IMR-90 (cell line): Measurements from ENCODE around the gene RILPL2. TPM values are rescaled to one million over a fixed set of nuclear protein-coding genes. Genes with fewer than 3 reads are reported as not detected.

Source experiments
- ATAC-seq: fragments of 200-7000 bp; cut with Tn5 transposase; 2 replicates; pipeline ENCODE4 v1.9.1; 2020; ENCODE audit warnings: low read depth, mild to moderate bottlenecking, moderate library complexity
- BruUV-seq: library from RNA; stranded (reverse); fragments of 400-500 nt; replicated peaks from 2 replicates; lab custom pipeline; 2021; lab: Mats Ljungman, UMichigan
- CTCF ChIA-PET: fragments of 300-600 bp; formaldehyde crosslinking; extraction: SDS; loops from one replicate; lab custom pipeline; 2021; ENCODE audit warnings: antibody characterized with exemption; lab: Yijun Ruan, JAX
- POLR2A ChIA-PET: fragments of 300-600 bp; sonication (Branson Sonifier 250); formaldehyde crosslinking; loops from one replicate; lab custom pipeline; 2022; ENCODE audit warnings: antibody characterized with exemption; ENCODE audit not compliant: unreplicated experiment; lab: Charles Lee
- DNase-seq: peaks from one replicate; pipeline ENCODE4 v3.0.0; 2013
- H2AFZ ChIP-seq: replicated peaks from 2 replicates; pipeline ENCODE3; 2013; ENCODE audit warnings: low read length, mild to moderate bottlenecking; ENCODE audit not compliant: poor library complexity
- H2AK5ac ChIP-seq: 2 replicates; pipeline ENCODE4 v1.6.1; 2013; ENCODE audit warnings: low read depth, low read length, inconsistent platforms
- H2AK9ac ChIP-seq: replicated peaks from 2 replicates; pipeline ENCODE3; 2013; ENCODE audit warnings: mild to moderate bottlenecking, low read depth, low read length, moderate library complexity; ENCODE audit not compliant: poor library complexity
- H2BK120ac ChIP-seq: 2 replicates; pipeline ENCODE4 v1.6.1; 2013; ENCODE audit warnings: low read depth, low read length, inconsistent platforms
- H2BK15ac ChIP-seq: 3 replicates; pipeline ENCODE4 v1.6.1; 2013; ENCODE audit warnings: low read depth, low read length, inconsistent platforms
- H2BK20ac ChIP-seq: 2 replicates; pipeline ENCODE4 v1.6.1; 2013; ENCODE audit warnings: low read depth, mild to moderate bottlenecking, inconsistent platforms, low read length, moderate library complexity
- H2BK5ac ChIP-seq: 2 replicates; pipeline ENCODE4 v1.6.1; 2013; ENCODE audit warnings: mild to moderate bottlenecking, low read depth, low read length, inconsistent platforms; ENCODE audit not compliant: poor library complexity, severe bottlenecking
- H3K14ac ChIP-seq: replicated peaks from 2 replicates; pipeline ENCODE4 v1.6.1; 2013; ENCODE audit warnings: low read depth, low read length, inconsistent platforms
- H3K18ac ChIP-seq: 2 replicates; pipeline ENCODE4 v1.6.1; 2013; ENCODE audit warnings: low read depth, low read length, control low read depth
- H3K23ac ChIP-seq: 2 replicates; pipeline ENCODE4 v1.6.1; 2013; ENCODE audit warnings: low read depth, low read length, inconsistent platforms
- H3K27ac ChIP-seq: 2 replicates; pipeline ENCODE4 v1.5.1; 2013; ENCODE audit warnings: mild to moderate bottlenecking, control low read depth, low read length; ENCODE audit not compliant: insufficient read depth
- H3K27me3 ChIP-seq: 2 replicates; pipeline ENCODE4 v1.6.1; 2013; ENCODE audit warnings: low read length; ENCODE audit not compliant: control insufficient read depth, insufficient read depth
- H3K36me3 ChIP-seq: 2 replicates; pipeline ENCODE4 v1.6.1; 2013; ENCODE audit warnings: low read length, mixed read lengths; ENCODE audit not compliant: control insufficient read depth, insufficient read depth
- H3K4ac ChIP-seq: 2 replicates; pipeline ENCODE4 v1.6.1; 2013; ENCODE audit warnings: low read depth, low read length, inconsistent platforms
- H3K4me1 ChIP-seq: 2 replicates; pipeline ENCODE4 v1.6.1; 2013; ENCODE audit warnings: low read length, mixed read lengths; ENCODE audit not compliant: control insufficient read depth, insufficient read depth
- H3K4me2 ChIP-seq: 2 replicates; pipeline ENCODE4 v1.6.1; 2013; ENCODE audit warnings: low read depth, mild to moderate bottlenecking, control low read depth, low read length, moderate library complexity
- H3K4me3 ChIP-seq: 2 replicates; pipeline ENCODE4 v1.5.1; 2013; ENCODE audit warnings: low read depth, mild to moderate bottlenecking, control low read depth, low read length, moderate library complexity; ENCODE audit not compliant: insufficient read depth
- H3K56ac ChIP-seq: 2 replicates; pipeline ENCODE4 v1.6.1; 2013; ENCODE audit warnings: low read length, inconsistent platforms; ENCODE audit not compliant: insufficient read depth; ENCODE audit errors: extremely low read depth
- H3K79me1 ChIP-seq, 2 experiments: 2 replicates each; pipeline ENCODE4 v1.6.1; 2013; ENCODE audit warnings: low read length in 2 of 2, inconsistent platforms in 1 of 2, low read depth in 1 of 2
- H3K9ac ChIP-seq: 2 replicates; pipeline ENCODE4 v1.6.1; 2013; ENCODE audit warnings: low read depth, low read length, control low read depth
- H3K9me1 ChIP-seq: 2 replicates; pipeline ENCODE4 v1.6.1; 2013; ENCODE audit warnings: low read length, inconsistent platforms; ENCODE audit not compliant: insufficient read depth
- H3K9me3 ChIP-seq: 2 replicates; pipeline ENCODE4 v1.6.1; 2013; ENCODE audit warnings: low read length; ENCODE audit not compliant: control insufficient read depth, insufficient read depth
- H4K20me1 ChIP-seq: 2 replicates; pipeline ENCODE4 v1.6.1; 2013; ENCODE audit warnings: low read length, inconsistent platforms; ENCODE audit not compliant: insufficient read depth
- H4K5ac ChIP-seq: 2 replicates; pipeline ENCODE4 v1.6.1; 2013; ENCODE audit warnings: mild to moderate bottlenecking, low read depth, low read length, control low read depth
- H4K8ac ChIP-seq, 2 experiments: 2 replicates each; pipeline ENCODE4 v1.6.1; 2013; ENCODE audit warnings: low read depth in 2 of 2, low read length in 2 of 2, control low read depth in 1 of 2, inconsistent platforms in 1 of 2
- H4K91ac ChIP-seq: 2 replicates; pipeline ENCODE4 v1.6.1; 2013; ENCODE audit warnings: low read depth, low read length, inconsistent platforms; ENCODE audit not compliant: insufficient read depth
- CEBPB ChIP-seq: IDR thresholded peaks from 2 replicates; pipeline ENCODE4 v1.6.1; 2012; ENCODE audit warnings: low read depth, low read length, improper control_type of control experiment
- CHD1 ChIP-seq: IDR thresholded peaks from 2 replicates; pipeline ENCODE4 v1.6.1; 2012; ENCODE audit warnings: low read depth, low read length, improper control_type of control experiment
- MAFK ChIP-seq: IDR thresholded peaks from 2 replicates; pipeline ENCODE4 v1.6.1; 2012; ENCODE audit warnings: low read depth, low read length, improper control_type of control experiment
- MAZ ChIP-seq: IDR thresholded peaks from 2 replicates; pipeline ENCODE4 v1.6.1; 2012; ENCODE audit warnings: low read depth, mild to moderate bottlenecking, low read length, improper control_type of control experiment, moderate library complexity, borderline replicate concordance
- MXI1 ChIP-seq: IDR thresholded peaks from 2 replicates; pipeline ENCODE4 v1.6.1; 2012; ENCODE audit warnings: low read depth, mild to moderate bottlenecking, low read length, moderate library complexity, borderline replicate concordance
- NFE2L2 ChIP-seq: fragments of 150-350 bp; IDR thresholded peaks from 2 replicates; pipeline ENCODE4 v1.6.1; 2016; ENCODE audit warnings: low read depth, mild to moderate bottlenecking, low read length
- POLR2A ChIP-seq: IDR thresholded peaks from 2 replicates; pipeline ENCODE4 v1.6.1; 2012; ENCODE audit warnings: mild to moderate bottlenecking, low read depth, low read length
- RFX5 ChIP-seq: IDR thresholded peaks from 2 replicates; pipeline ENCODE4 v1.8.0; 2012; ENCODE audit warnings: low read depth, mild to moderate bottlenecking, low read length, moderate library complexity
- SMC3 ChIP-seq: fragments of 150-350 bp; IDR thresholded peaks from 2 replicates; pipeline ENCODE4 v1.6.1; 2016; ENCODE audit warnings: low read depth, mild to moderate bottlenecking, antibody characterized with exemption, low read length, moderate library complexity
- WGBS, 2 experiments: methylation state at CpG; one replicate each; pipeline versions ENCODE4 v1.1.5 to v1.1.7; 2013; ENCODE audit warnings: missing lambda C conversion rate in 2 of 2; ENCODE audit not compliant: insufficient read length in 1 of 2; ENCODE audit errors: extremely low coverage in 2 of 2; 5-methylcytosine and 5-hydroxymethylcytosine counted together
- dilution Hi-C: fragments of 300-500 bp; cut with HindIII; formaldehyde crosslinking; loops from one replicate; pipeline ENCODE4 v1.14.3; 2018; ENCODE audit warnings: low sequenced_read_pairs; ENCODE audit not compliant: unreplicated experiment
- in situ Hi-C: fragments of 300-500 bp; cut with MboI; formaldehyde crosslinking; loops from 3 replicates; pipeline ENCODE4 v1.14.3; 2019; ENCODE audit warnings: low sequenced_read_pairs, inconsistent platforms, mixed read lengths
- intact Hi-C: fragments of 100-400 bp; cut with micrococcal nuclease; formaldehyde crosslinking; loops from 2 replicates; pipeline ENCODE4 v1.10.0; 2022
- polyA plus RNA-seq, 3 experiments: library from polyadenylated mRNA; depleted of rRNA; stranded (reverse); fragments of >200 nt; gene quantifications; 2 replicates each; pipeline ENCODE4 v1.2.3, GENCODE V29; 2012; ENCODE audit warnings: low replicate concordance in 1 of 3
- total RNA-seq: library from RNA; depleted of rRNA; stranded (reverse); fragments of >200 nt; gene quantifications from 2 replicates; pipeline ENCODE4 v1.2.3, GENCODE V29; 2012
- TF ChIP-seq, protein P1 (sequence below): fragments of 150-350 bp; IDR thresholded peaks from 2 replicates; pipeline ENCODE4 v1.6.1; 2017; ENCODE audit warnings: mild to moderate bottlenecking, antibody characterized with exemption, low read length, low read depth
- TF ChIP-seq, protein P2 (sequence below): fragments of 150-350 bp; IDR thresholded peaks from 2 replicates; pipeline ENCODE4 v1.6.1; 2016; ENCODE audit warnings: low read depth, mild to moderate bottlenecking, low read length, moderate library complexity, borderline replicate concordance

Gene RILPL2
- total and polyA plus RNA-seq, 2 of the 4 experiments (the other 2 are of a cell fraction): 1.8 to 2.2 TPM

DNA sequence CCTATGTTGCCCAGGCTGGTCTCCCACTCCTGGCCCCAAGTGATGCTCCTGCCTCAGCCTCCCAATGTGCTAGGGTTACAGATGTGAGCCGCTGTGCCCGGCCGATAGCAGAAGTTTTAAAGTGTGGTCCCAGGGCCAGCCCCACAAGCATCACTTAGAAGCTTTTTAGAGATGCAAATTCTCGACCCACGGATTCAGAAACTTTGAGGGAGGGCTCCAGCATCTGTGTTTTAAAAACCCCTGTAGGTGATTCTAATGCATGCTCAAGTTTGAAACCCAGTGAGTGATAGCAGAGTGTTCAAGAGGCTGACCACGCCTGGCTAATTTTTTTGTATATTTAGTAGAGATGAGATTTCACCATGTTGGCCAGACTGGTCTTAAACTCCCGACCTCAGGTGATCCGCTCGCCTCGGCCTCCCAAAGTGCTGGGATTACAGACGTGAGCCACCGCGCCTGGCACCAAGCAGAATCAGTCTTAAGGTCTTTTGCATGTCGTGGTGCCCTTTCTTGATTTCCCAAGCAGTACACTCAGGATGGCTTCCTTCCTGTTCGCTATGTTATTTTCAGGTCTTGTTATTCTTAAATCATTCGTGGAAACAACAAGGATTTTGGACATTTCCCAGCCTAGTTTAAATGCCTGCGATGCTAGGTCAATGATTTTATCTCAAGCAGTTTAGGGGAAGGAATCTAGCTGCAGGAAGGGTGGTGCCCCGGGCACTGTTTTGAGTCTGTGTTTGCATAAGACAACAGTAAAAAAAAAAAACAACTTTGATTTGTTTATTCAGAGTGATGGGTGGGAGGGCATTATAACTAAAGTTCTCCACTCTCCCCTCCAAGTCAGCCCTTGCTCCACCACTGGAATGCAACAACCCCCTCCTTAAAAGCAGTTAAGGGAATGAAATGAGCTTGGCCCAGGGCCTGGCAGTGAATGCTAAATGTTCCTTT is 9.2 kb upstream of the RILPL2 start:
- H3K79me1 ChIP-seq: no peaks in the 10 kb centered on the region
- H3K14ac ChIP-seq: peak overlapping the region; percentile 10; the same call in 1 of the 2 replicates
- no peak overlapping the region for H3K23ac ChIP-seq
- no peaks in the 10 kb centered on the region for H4K20me1 ChIP-seq
- peak; percentile 40 for DNase-seq
- peak overlapping the region; percentile 3; the same call in 1 of the 2 replicates for H2BK120ac ChIP-seq
- H2BK15ac ChIP-seq: no peak overlapping the region; the same call in 2 of the 3 replicates
- no peak overlapping the region for H2BK5ac ChIP-seq
- no peak overlapping the region for H2AK5ac ChIP-seq
- H2BK20ac ChIP-seq: peak overlapping the region; percentile 22; the same call in 1 of the 2 replicates
- H3K4ac ChIP-seq: 0 out of 2 replicates have a peak overlapping the region, but pooled peaks have one; percentile 24
- POLR2A ChIA-PET: no interaction called here
- peak; percentile 74 for ATAC-seq
- CTCF ChIA-PET: interaction anchor here (0.7 kb wide), 2 partner anchors 19 to 1679 kb away, joined by 3 read pairs; no protein-coding TSS in a partner anchor
- H3K4me2 ChIP-seq: peak overlapping the region; percentile 54
- peak overlapping the region; percentile 84 for H2AFZ ChIP-seq
- no peaks in the 10 kb centered on the region for H3K27me3 ChIP-seq
- H3K4me1 ChIP-seq: peaks cover 7% of the 10 kb centered on the region; the same call in 1 of the 2 replicates
- in situ Hi-C loops: no loop called here
- TF ChIP-seq, protein P1, sequence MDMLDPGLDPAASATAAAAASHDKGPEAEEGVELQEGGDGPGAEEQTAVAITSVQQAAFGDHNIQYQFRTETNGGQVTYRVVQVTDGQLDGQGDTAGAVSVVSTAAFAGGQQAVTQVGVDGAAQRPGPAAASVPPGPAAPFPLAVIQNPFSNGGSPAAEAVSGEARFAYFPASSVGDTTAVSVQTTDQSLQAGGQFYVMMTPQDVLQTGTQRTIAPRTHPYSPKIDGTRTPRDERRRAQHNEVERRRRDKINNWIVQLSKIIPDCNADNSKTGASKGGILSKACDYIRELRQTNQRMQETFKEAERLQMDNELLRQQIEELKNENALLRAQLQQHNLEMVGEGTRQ: no peak
- TF ChIP-seq POLR2A (no peak), MAFK (no peak), CHD1 (no peak), RFX5 (no peak), SMC3 (no peak), MAZ (no peak), MXI1 (no peak), NFE2L2 (no peak), CEBPB (no peak)
- TF ChIP-seq, protein P2, sequence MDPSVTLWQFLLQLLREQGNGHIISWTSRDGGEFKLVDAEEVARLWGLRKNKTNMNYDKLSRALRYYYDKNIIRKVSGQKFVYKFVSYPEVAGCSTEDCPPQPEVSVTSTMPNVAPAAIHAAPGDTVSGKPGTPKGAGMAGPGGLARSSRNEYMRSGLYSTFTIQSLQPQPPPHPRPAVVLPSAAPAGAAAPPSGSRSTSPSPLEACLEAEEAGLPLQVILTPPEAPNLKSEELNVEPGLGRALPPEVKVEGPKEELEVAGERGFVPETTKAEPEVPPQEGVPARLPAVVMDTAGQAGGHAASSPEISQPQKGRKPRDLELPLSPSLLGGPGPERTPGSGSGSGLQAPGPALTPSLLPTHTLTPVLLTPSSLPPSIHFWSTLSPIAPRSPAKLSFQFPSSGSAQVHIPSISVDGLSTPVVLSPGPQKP: no peak
- BruUV-seq: no TSS peak
- H3K4me3 ChIP-seq: no peak overlapping the region
- H4K8ac ChIP-seq: peak overlapping the region in 1 of 2 experiments; percentile 81; a peak in 2 of 4 replicates
- H3K36me3 ChIP-seq: no peaks in the 10 kb centered on the region
- H3K9ac ChIP-seq: no peak overlapping the region
- H3K9me1 ChIP-seq: peaks cover 6% of the 10 kb centered on the region; the same call in 1 of the 2 replicates
- no peak overlapping the region for H3K18ac ChIP-seq
- peak overlapping the region; percentile 55; the same call in 1 of the 2 replicates for H4K91ac ChIP-seq
- no peaks in the 10 kb centered on the region for H3K9me3 ChIP-seq
- H3K27ac ChIP-seq: peak overlapping the region; percentile 70; the same call in 1 of the 2 replicates
- WGBS, 2 experiments: 66% methylated on average over 13 of the region's 18 CpGs; no CpG with 5 or more reads in 1 of the 2 experiments
- peak overlapping the region; percentile 29; the same call in 1 of the 2 replicates for H3K56ac ChIP-seq
- peak overlapping the region; percentile 22; the same call in 1 of the 2 replicates for H4K5ac ChIP-seq
- intact Hi-C loops: no loop called here
- dilution Hi-C loops: no loop called here
- no peak overlapping the region for H2AK9ac ChIP-seq
